SK-N-SH (cell line): ENCODE measurements around the gene STARD10. TPM values are rescaled to one million over a fixed set of nuclear protein-coding genes. Genes with fewer than 3 reads are reported as not detected.

Experiments
- CTCF ChIA-PET: fragments of 300-600, 350-600 bp; formaldehyde crosslinking; extraction: SDS; loops from one replicate; lab custom pipeline; 2021; lab: Yijun Ruan, JAX
- POLR2A ChIA-PET: fragments of 350-600 bp; sonication (Branson Sonifier 250); formaldehyde crosslinking; extraction: SDS; loops from one replicate; lab custom pipeline; 2020; ENCODE audit warnings: antibody characterized with exemption, inconsistent platforms; lab: Yijun Ruan, JAX
- DNase-seq: peaks from one replicate; pipeline ENCODE4 v3.0.0; 2012
- H2AFZ ChIP-seq: fragments of 200-600 bp; sonication (generic); 2 replicates; pipeline ENCODE4 v1.8.1; 2016; ENCODE audit warnings: antibody characterized with exemption, mild to moderate bottlenecking, low read depth
- H3F3A ChIP-seq: fragments of 200-600 bp; sonication (generic); replicated peaks from 2 replicates; pipeline ENCODE3; 2016; ENCODE audit warnings: antibody characterized with exemption, mild to moderate bottlenecking; ENCODE audit not compliant: insufficient read depth
- H3K27ac ChIP-seq, 2 experiments: fragments of 200-500 bp in 1 of 2; fragments of 200-600 bp in 1 of 2; sonication (Bioruptor generic) in 1 of 2; sonication (generic), shearing (Covaris generic) in 1 of 2; 2 replicates each; pipeline versions ENCODE4 v1.5.1 to v1.6.1; 2014 to 2016; ENCODE audit warnings: low read depth in 2 of 2, inconsistent platforms in 1 of 2, low read length in 1 of 2, mild to moderate bottlenecking in 1 of 2, mixed read lengths in 1 of 2
- H3K27me3 ChIP-seq: fragments of 200-600 bp; sonication (generic), shearing (Covaris generic); 2 replicates; pipeline ENCODE4 v1.6.1; 2016; ENCODE audit warnings: mixed run types; ENCODE audit not compliant: insufficient read depth
- H3K36me3 ChIP-seq, 2 experiments: fragments of 200-500 bp in 1 of 2; fragments of 200-600 bp in 1 of 2; sonication (Bioruptor generic) in 1 of 2; sonication (generic) in 1 of 2; replicated peaks in 1 of 2; 2 replicates each; pipeline versions ENCODE3 to v1.5.1; 2014 to 2016; ENCODE audit warnings: low read length in 1 of 2, mild to moderate bottlenecking in 1 of 2; ENCODE audit not compliant: insufficient read depth in 2 of 2, control insufficient read depth in 1 of 2
- H3K4me1 ChIP-seq, 2 experiments: fragments of 200-500 bp in 1 of 2; fragments of 200-600 bp in 1 of 2; sonication (Bioruptor generic) in 1 of 2; sonication (generic), shearing (Covaris generic) in 1 of 2; 2 replicates each; pipeline versions ENCODE4 v1.5.1 to v1.6.1; 2014 to 2016; ENCODE audit warnings: low read depth in 1 of 2, low read length in 1 of 2, mixed run types in 1 of 2; ENCODE audit not compliant: insufficient read depth in 2 of 2, control insufficient read depth in 1 of 2
- H3K4me2 ChIP-seq: fragments of 200-600 bp; sonication (generic), shearing (Covaris generic); 2 replicates; pipeline ENCODE4 v1.6.1; 2017; ENCODE audit warnings: mixed run types
- H3K4me3 ChIP-seq, 2 experiments: fragments of 200-500 bp in 1 of 2; fragments of 200-600 bp in 1 of 2; sonication (Bioruptor generic) in 1 of 2; sonication (generic), shearing (Covaris generic) in 1 of 2; 2 replicates each; pipeline versions ENCODE4 v1.5.1 to v1.8.1; 2014 to 2016; ENCODE audit warnings: low read depth in 2 of 2, inconsistent platforms in 1 of 2, low read length in 1 of 2, mild to moderate bottlenecking in 1 of 2, mixed read lengths in 1 of 2, moderate library complexity in 1 of 2
- H3K79me2 ChIP-seq: fragments of 200-600 bp; sonication (generic); 2 replicates; pipeline ENCODE4 v1.8.1; 2017; ENCODE audit warnings: mild to moderate bottlenecking; ENCODE audit not compliant: insufficient read depth
- H3K9ac ChIP-seq: fragments of 200-600 bp; sonication (generic); 2 replicates; pipeline ENCODE4 v1.6.1; 2017; ENCODE audit warnings: mixed run types
- H3K9me2 ChIP-seq: fragments of 200-600 bp; sonication (generic); 2 replicates; pipeline ENCODE4 v1.6.1; 2017; ENCODE audit warnings: mixed run types
- H3K9me3 ChIP-seq: fragments of 200-600 bp; sonication (generic); 2 replicates; pipeline ENCODE4 v1.6.1; 2017; ENCODE audit warnings: mixed run types, mild to moderate bottlenecking, moderate library complexity
- H4K20me1 ChIP-seq: fragments of 200-600 bp; sonication (generic); 2 replicates; pipeline ENCODE4 v1.6.1; 2017; ENCODE audit warnings: mild to moderate bottlenecking, mixed run types; ENCODE audit not compliant: insufficient read depth
- EP300 ChIP-seq, 2 experiments: IDR thresholded peaks; 2 replicates each; pipeline versions ENCODE4 v1.4.0 to v1.6.1; 2012; ENCODE audit warnings: borderline replicate concordance in 1 of 2, low read depth in 1 of 2, low read length in 1 of 2
- EZH2phosphoT487 ChIP-seq: fragments of 200-600 bp; sonication (generic); IDR thresholded peaks from 2 replicates; pipeline ENCODE4 v1.6.1; 2017; ENCODE audit warnings: low read depth, mixed run types, mild to moderate bottlenecking, antibody characterized with exemption, moderate library complexity, borderline replicate concordance
- FOXJ3 ChIP-seq: sonication (generic); formaldehyde crosslinking; IDR thresholded peaks from 2 replicates; pipeline ENCODE4 v1.5.1; 2020; ENCODE audit warnings: mild to moderate bottlenecking, missing genetic modification reagents
- FOXM1 ChIP-seq: IDR thresholded peaks from 2 replicates; pipeline ENCODE4 v1.4.0; 2012; ENCODE audit warnings: low read depth, mild to moderate bottlenecking
- MEF2A ChIP-seq: IDR thresholded peaks from 2 replicates; pipeline ENCODE4 v1.4.0; 2012; ENCODE audit warnings: low read depth, borderline replicate concordance
- NFIC ChIP-seq: IDR thresholded peaks from 2 replicates; pipeline ENCODE4 v1.4.0; 2012; ENCODE audit warnings: borderline replicate concordance
- PBX3 ChIP-seq: IDR thresholded peaks from 2 replicates; pipeline ENCODE4; 2012
- POLR2AphosphoS5 ChIP-seq: IDR thresholded peaks from 2 replicates; pipeline ENCODE4 v1.6.1; 2012; ENCODE audit warnings: low read depth, low read length
- RAD21 ChIP-seq: IDR thresholded peaks from 2 replicates; pipeline ENCODE4 v1.6.1; 2012; ENCODE audit warnings: mild to moderate bottlenecking, low read length
- RCOR1 ChIP-seq: fragments of 150-350 bp; IDR thresholded peaks from 2 replicates; pipeline ENCODE4 v1.6.1; 2017; ENCODE audit warnings: antibody characterized with exemption, low read length
- TAF1 ChIP-seq: IDR thresholded peaks from 2 replicates; pipeline ENCODE4 v1.6.1; 2012; ENCODE audit warnings: low read depth, mild to moderate bottlenecking, low read length, moderate library complexity, borderline replicate concordance
- TCF12 ChIP-seq: IDR thresholded peaks from 2 replicates; pipeline ENCODE4 v1.4.0; 2012
- YY1 ChIP-seq: IDR thresholded peaks from 2 replicates; pipeline ENCODE4 v1.4.0; 2012; ENCODE audit warnings: low read depth, mild to moderate bottlenecking
- ZBTB33 ChIP-seq: IDR thresholded peaks from 2 replicates; pipeline ENCODE4 v1.4.0; 2012; ENCODE audit warnings: low read depth, borderline replicate concordance
- WGBS: methylation state at CpG from one replicate; pipeline ENCODE4 v1.1.6; 2017; ENCODE audit warnings: low lambda C conversion rate; 5-methylcytosine and 5-hydroxymethylcytosine counted together
- polyA plus RNA-seq, 3 experiments: library from polyadenylated mRNA; depleted of rRNA; stranded (reverse); fragments of >200 nt; gene quantifications; 2 replicates each; pipeline ENCODE4 v1.2.3, GENCODE V29; 2012

STARD10 gene
- polyA plus RNA-seq, 1 of the 3 experiments (the other 2 are of a cell fraction), result 47.7 TPM

- POLR2A ChIA-PET, result interaction anchor here (0.6 kb wide), 1 partner anchor 10 kb away, joined by 3 read pairs; no protein-coding TSS in a partner anchor
- H3K4me1 ChIP-seq, result peaks cover 13 to 37% of the 10 kb centered on the region in 2 experiments; a peak in 2 of 4 replicates
Measured at GRCh38 chr11:72818971-72819370, 25.1 kb upstream of the STARD10 start.

GRCh38 chr11:72817966-72818365 is 24.1 kb upstream of the STARD10 start:
- DNase-seq, result no peak
- Histone ChIP-seq H3K4me2 (no peak overlapping the region), H3K79me2 (peaks cover 7% of the 10 kb centered on the region; the same call in 1 of the 2 replicates), H2AFZ (no peak overlapping the region), H3K9me3 (no peaks in the 10 kb centered on the region), H3K9me2 (no peaks in the 10 kb centered on the region), H3K4me3 (no peak overlapping the region), H3K4me1 (peaks cover 13 to 43% of the 10 kb centered on the region in 2 experiments; a peak in 2 of 4 replicates), H3F3A (no peaks in the 10 kb centered on the region), H3K36me3 (no peaks in the 10 kb centered on the region), H3K9ac (no peak overlapping the region), H4K20me1 (no peaks in the 10 kb centered on the region), H3K27ac (no peak overlapping the region), H3K27me3 (no peaks in the 10 kb centered on the region)
- POLR2A ChIA-PET, result no interaction called here
- CTCF ChIA-PET, result interaction anchor here (1.1 to 4.0 kb wide), 2 partner anchors 13 to 517 kb away, joined by 3 to 17 read pairs; no protein-coding TSS in a partner anchor
- 96% methylated on average over 4 of the region's 4 CpGs for WGBS
- TF ChIP-seq RCOR1 (no peak), EZH2phosphoT487 (no peak), FOXJ3 (CRISPR knock-in tag) (no peak), MEF2A (no peak), FOXM1 (no peak), TAF1 (no peak), NFIC (no peak), TCF12 (no peak), ZBTB33 (no peak), YY1 (no peak), PBX3 (no peak)

More at GRCh38 chr11:72818971-72819370, 25.1 kb upstream of the STARD10 start:
- no peak for DNase-seq
- H3K9me3 ChIP-seq, result no peaks in the 10 kb centered on the region
- no peaks in the 10 kb centered on the region for H3K27me3 ChIP-seq
- TF ChIP-seq TCF12 (no peak), POLR2AphosphoS5 (no peak), FOXM1 (no peak), NFIC (no peak), MEF2A (no peak), EP300 (IDR thresholded peaks at IDR 0.05; ENCODE audit: borderline replicate concordance in 1 of 2, low read depth in 1 of 2, low read length in 1 of 2) (no peak), RAD21 (no peak), RCOR1 (no peak)
- no peak overlapping the region for H3K4me2 ChIP-seq
- H3K36me3 ChIP-seq, result no peaks in the 10 kb centered on the region
- no peaks in the 10 kb centered on the region for H3F3A ChIP-seq
- CTCF ChIA-PET, result interaction anchor here (1.2 to 2.0 kb wide), 3 partner anchors 94 to 359 kb away, joined by 3 to 5 read pairs (median 4); partner anchors contain the start of gene FCHSD2
- no peak overlapping the region for H3K27ac ChIP-seq
- H2AFZ ChIP-seq, result no peak overlapping the region
- H3K9me2 ChIP-seq, result no peaks in the 10 kb centered on the region
- no peaks in the 10 kb centered on the region for H4K20me1 ChIP-seq
- 71% methylated on average over 4 of the region's 4 CpGs for WGBS
- no peak overlapping the region for H3K9ac ChIP-seq
- no peak overlapping the region for H3K4me3 ChIP-seq
- H3K79me2 ChIP-seq, result no peaks in the 10 kb centered on the region
